Liver (tissue), 9 donors: Measurements from ENCODE around the gene ANAPC16. TPM values are rescaled to one million over a fixed set of nuclear protein-coding genes. Genes with fewer than 3 reads are reported as not detected.

Source experiments
- DNase-seq: peaks from one replicate; pipeline ENCODE4 v3.0.0-alpha.2; 2017; ENCODE audit warnings: low spot score
- H3K27ac ChIP-seq, 2 donors: one replicate each; pipeline ENCODE4 v1.7.0; 2013; ENCODE audit warnings: inconsistent platforms in 2 of 2, low read length in 2 of 2, control low read depth in 1 of 2, low read depth in 1 of 2, mild to moderate bottlenecking in 1 of 2
- H3K27me3 ChIP-seq, 4 donors: one replicate each; pipeline versions ENCODE4 v1.6.1 to v1.7.0; 2013; ENCODE audit warnings: low read length in 3 of 4, inconsistent platforms in 1 of 4, mild to moderate bottlenecking in 1 of 4, moderate library complexity in 1 of 4; ENCODE audit not compliant: control insufficient read depth in 4 of 4, insufficient read depth in 4 of 4
- H3K36me3 ChIP-seq, 4 donors: one replicate each; pipeline versions ENCODE4 v1.6.1 to v1.7.0; 2013; ENCODE audit warnings: low read length in 3 of 4, mild to moderate bottlenecking in 3 of 4, low read depth in 1 of 4, moderate library complexity in 1 of 4; ENCODE audit not compliant: control insufficient read depth in 4 of 4, insufficient read depth in 3 of 4
- H3K4me1 ChIP-seq, 4 donors: one replicate each; pipeline versions ENCODE4 v1.6.1 to v1.7.0; 2013; ENCODE audit warnings: low read length in 3 of 4, mild to moderate bottlenecking in 3 of 4, moderate library complexity in 1 of 4; ENCODE audit not compliant: control insufficient read depth in 4 of 4, insufficient read depth in 4 of 4
- H3K4me3 ChIP-seq, 3 donors: one replicate each; pipeline versions ENCODE4 v1.6.1 to v1.7.0; 2013; ENCODE audit warnings: low read length in 3 of 3, control low read depth in 1 of 3, low read depth in 1 of 3, mild to moderate bottlenecking in 1 of 3
- H3K9ac ChIP-seq, 2 donors: one replicate each; pipeline ENCODE4 v1.7.0; 2013; ENCODE audit warnings: low read length in 2 of 2, mild to moderate bottlenecking in 2 of 2, moderate library complexity in 2 of 2, control low read depth in 1 of 2, low read depth in 1 of 2
- H3K9me3 ChIP-seq, 4 donors: one replicate each; pipeline versions ENCODE4 v1.6.1 to v1.7.0; 2013; ENCODE audit warnings: low read length in 3 of 4; ENCODE audit not compliant: control insufficient read depth in 4 of 4
- ATF3 ChIP-seq: IDR thresholded peaks from 2 replicates; pipeline ENCODE4 v1.6.1; 2016; ENCODE audit warnings: antibody characterized with exemption
- CTCF ChIP-seq: fragments of 150-350 bp; IDR thresholded peaks from 2 replicates; pipeline ENCODE4 v1.5.1; 2017; ENCODE audit warnings: improper control_type of control experiment, low read depth, low read length; ENCODE audit not compliant: missing input control
- EGR1 ChIP-seq, 2 donors: IDR thresholded peaks; 2 replicates each; pipeline ENCODE4 v1.6.1; 2016 to 2018; ENCODE audit warnings: antibody characterized with exemption in 2 of 2, low read depth in 2 of 2
- FOXA1 ChIP-seq: IDR thresholded peaks from 2 replicates; pipeline ENCODE4 v1.6.1; 2016; ENCODE audit warnings: antibody characterized with exemption
- FOXA2 ChIP-seq: IDR thresholded peaks from 2 replicates; pipeline ENCODE4 v1.6.1; 2016; ENCODE audit warnings: antibody characterized with exemption
- GABPA ChIP-seq, 2 donors: IDR thresholded peaks in 1 of 2; conservative IDR thresholded peaks in 1 of 2; 2 replicates each; pipeline ENCODE4 v1.6.1; 2016; ENCODE audit warnings: antibody characterized with exemption in 2 of 2, mild to moderate bottlenecking in 1 of 2, moderate library complexity in 1 of 2
- HNF4A ChIP-seq, 2 donors: conservative IDR thresholded peaks; 2 replicates each; pipeline ENCODE4 v1.6.1; 2016; ENCODE audit warnings: antibody characterized with exemption in 2 of 2, mild to moderate bottlenecking in 2 of 2
- HNF4G ChIP-seq: IDR thresholded peaks from 2 replicates; pipeline ENCODE4 v1.6.1; 2016; ENCODE audit warnings: antibody characterized with exemption
- JUND ChIP-seq, 2 donors: IDR thresholded peaks; 2 replicates each; pipeline ENCODE4 v1.6.1; 2016; ENCODE audit warnings: antibody characterized with exemption in 2 of 2
- MAX ChIP-seq: IDR thresholded peaks from 2 replicates; pipeline ENCODE4 v1.6.1; 2016; ENCODE audit warnings: antibody characterized with exemption
- NR2F2 ChIP-seq: IDR thresholded peaks from 2 replicates; pipeline ENCODE4 v1.6.1; 2016; ENCODE audit warnings: antibody characterized with exemption
- RAD21 ChIP-seq, 2 donors: IDR thresholded peaks; 2 replicates each; pipeline ENCODE4 v1.6.1; 2016; ENCODE audit warnings: antibody characterized with exemption in 2 of 2, mild to moderate bottlenecking in 2 of 2
- REST ChIP-seq: IDR thresholded peaks from 2 replicates; pipeline ENCODE4 v1.6.1; 2016; ENCODE audit warnings: antibody characterized with exemption, mild to moderate bottlenecking
- RXRA ChIP-seq, 2 donors: IDR thresholded peaks; 2 replicates each; pipeline ENCODE4 v1.6.1; 2017 to 2018; ENCODE audit warnings: antibody characterized with exemption in 2 of 2, mild to moderate bottlenecking in 1 of 2
- SP1 ChIP-seq: IDR thresholded peaks from 2 replicates; pipeline ENCODE4 v1.6.1; 2018; ENCODE audit warnings: antibody characterized with exemption, mild to moderate bottlenecking
- TAF1 ChIP-seq: conservative IDR thresholded peaks from 2 replicates; pipeline ENCODE4 v1.6.1; 2016; ENCODE audit warnings: antibody characterized with exemption, mild to moderate bottlenecking
- YY1 ChIP-seq: IDR thresholded peaks from 2 replicates; pipeline ENCODE4 v1.6.1; 2016; ENCODE audit warnings: antibody characterized with exemption, mild to moderate bottlenecking
- ZBTB33 ChIP-seq: IDR thresholded peaks from 2 replicates; pipeline ENCODE4 v1.6.1; 2016; ENCODE audit warnings: antibody characterized with exemption
- WGBS: extraction: QIAGEN DNeasy Blood & Tissue Kit; methylation state at CpG from one replicate; pipeline ENCODE4 v1.1.7; 2013; 5-methylcytosine and 5-hydroxymethylcytosine counted together
- polyA plus RNA-seq, 2 donors: library from polyadenylated mRNA; stranded (reverse) in 1 of 2; unstranded in 1 of 2; fragments of 200-250 nt in 1 of 2; fragments of >200 nt in 1 of 2; fragmentation: Nextera tagmentation in 1 of 2; extraction: Ambion mirVana in 1 of 2; gene quantifications; one replicate each; pipeline versions ENCODE4 v1.2.1 to v1.2.3, GENCODE V29; 2013 to 2015
- total RNA-seq, 2 donors: library from RNA; depleted of rRNA; stranded (reverse); fragments of >200 nt; gene quantifications; one replicate each; pipeline ENCODE4 v1.2.3, GENCODE V29; 2014
- donor health status: healthy.
- donor health status: healthy.
- donor health status: healthy.
- donor health status: healthy.
- donor health status: healthy.

ANAPC16 gene
- total and polyA plus RNA-seq, 4 donors, result 36.8 to 96.3 (median 55.6) TPM

- no peak overlapping the region for H3K4me3 ChIP-seq
- DNase-seq, result no peak
- H3K27me3 ChIP-seq, result no peaks in the 10 kb centered on the region
- TF ChIP-seq RAD21 (IDR thresholded peaks at IDR 0.05), result no peak
- no peak for TF ChIP-seq FOXA1
- TF ChIP-seq ATF3, result no peak
- TF ChIP-seq HNF4G, result no peak
- TF ChIP-seq FOXA2, result no peak
- TF ChIP-seq HNF4A (conservative IDR thresholded peaks at IDR 0.05), result no peak
- no peak for TF ChIP-seq RXRA (IDR thresholded peaks at IDR 0.05)
- TF ChIP-seq CTCF, result no peak
- TF ChIP-seq EGR1 (IDR thresholded peaks at IDR 0.05; ENCODE audit: low read depth in 2 of 2), result no peak
- no peak for TF ChIP-seq TAF1
- no peak for TF ChIP-seq GABPA (IDR thresholded peaks at IDR 0.05 in 1 of 2, conservative IDR thresholded peaks at IDR 0.05 in 1 of 2)
- TF ChIP-seq YY1, result no peak
- no peak for TF ChIP-seq SP1
- TF ChIP-seq REST, result no peak
- no peak for TF ChIP-seq NR2F2
- no peak for TF ChIP-seq MAX
- no peak for TF ChIP-seq ZBTB33
- no peak for TF ChIP-seq JUND (IDR thresholded peaks at IDR 0.05)
- no peaks in the 10 kb centered on the region for H3K9me3 ChIP-seq
- no peaks in the 10 kb centered on the region for H3K36me3 ChIP-seq
- H3K27ac ChIP-seq, result no peak overlapping the region
- 95% methylated on average over 6 of the region's 6 CpGs for WGBS
- peaks cover 4 to 24% (median 11%) of the 10 kb centered on the region in 4 donors for H3K4me1 ChIP-seq
- no peak overlapping the region for H3K9ac ChIP-seq
Observed at GRCh38 chr10:72265508-72265907, 49.7 kb downstream of the ANAPC16 start.
